Measurements from ENCODE around the gene WDFY4.
A peak's percentile ranks its signal among the peaks of the same experiment; 100 is the strongest.

Gene WDFY4

DNA sequence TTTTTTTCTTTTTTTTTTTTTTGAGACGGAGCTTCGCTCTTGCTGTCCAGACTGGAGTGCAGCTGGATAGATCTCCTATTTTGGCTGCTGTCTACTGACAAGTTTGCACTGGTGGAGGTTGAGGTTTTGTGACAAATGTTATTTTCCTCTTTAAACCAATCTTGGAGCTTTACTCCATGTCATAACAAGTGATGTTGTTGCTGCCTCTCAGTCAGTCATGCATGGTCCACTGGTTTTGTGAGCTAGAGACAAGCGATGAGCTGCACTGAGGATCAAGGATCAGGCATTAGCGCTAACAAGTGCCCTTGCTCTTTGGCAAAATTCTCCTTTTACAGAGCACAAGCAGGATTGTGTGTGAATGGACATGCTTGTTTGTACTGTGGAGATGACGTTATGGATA lies 805 bp upstream of the WDFY4 start:
- peak; percentile 99 for FAIRE-seq
- DNase-seq (ENCODE audit: insufficient read length, low spot score), result no peak

DNA sequence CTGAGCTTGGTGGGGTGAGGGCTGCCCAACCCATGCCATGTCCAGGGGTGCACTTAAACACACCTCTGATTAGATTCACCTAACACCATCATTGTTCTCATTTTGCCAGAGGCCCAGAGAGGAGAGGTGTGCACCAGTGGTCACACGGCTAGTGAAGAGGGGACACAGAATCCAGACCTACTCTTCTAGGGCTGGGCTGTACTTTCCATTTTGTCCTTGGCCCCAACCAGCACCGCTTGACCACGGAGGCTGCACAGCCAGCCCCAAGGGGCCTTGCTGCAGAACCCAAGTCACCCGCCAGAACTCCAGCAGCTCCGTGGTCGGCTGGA lies 246 bp upstream of the WDFY4 start:
- FAIRE-seq (no peak), DNase-seq (ENCODE audit: insufficient read length, low spot score) (no peak)

DNA sequence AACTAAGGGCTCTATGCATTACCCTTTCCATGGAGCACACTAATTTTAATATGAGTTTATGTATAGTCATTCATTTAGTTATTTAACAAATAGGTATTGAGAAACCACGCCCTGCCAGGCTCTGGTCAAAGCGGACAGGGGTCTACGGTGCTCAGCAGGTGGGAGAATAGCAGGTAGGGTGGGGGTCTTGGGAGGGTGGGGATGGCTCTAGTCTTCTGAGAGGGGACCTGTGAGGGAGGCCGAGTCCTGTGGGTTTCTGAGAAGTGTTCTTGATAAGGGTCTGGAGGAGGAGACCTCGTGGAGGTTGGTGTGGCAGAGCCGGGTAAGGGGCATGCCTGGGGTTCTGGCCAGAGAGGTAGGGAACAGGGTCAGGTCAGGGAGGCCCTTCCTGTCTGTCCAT lies 1.1 kb downstream of the WDFY4 start:
- no peak for FAIRE-seq
- no peak for DNase-seq (ENCODE audit: insufficient read length, low spot score)

DNA sequence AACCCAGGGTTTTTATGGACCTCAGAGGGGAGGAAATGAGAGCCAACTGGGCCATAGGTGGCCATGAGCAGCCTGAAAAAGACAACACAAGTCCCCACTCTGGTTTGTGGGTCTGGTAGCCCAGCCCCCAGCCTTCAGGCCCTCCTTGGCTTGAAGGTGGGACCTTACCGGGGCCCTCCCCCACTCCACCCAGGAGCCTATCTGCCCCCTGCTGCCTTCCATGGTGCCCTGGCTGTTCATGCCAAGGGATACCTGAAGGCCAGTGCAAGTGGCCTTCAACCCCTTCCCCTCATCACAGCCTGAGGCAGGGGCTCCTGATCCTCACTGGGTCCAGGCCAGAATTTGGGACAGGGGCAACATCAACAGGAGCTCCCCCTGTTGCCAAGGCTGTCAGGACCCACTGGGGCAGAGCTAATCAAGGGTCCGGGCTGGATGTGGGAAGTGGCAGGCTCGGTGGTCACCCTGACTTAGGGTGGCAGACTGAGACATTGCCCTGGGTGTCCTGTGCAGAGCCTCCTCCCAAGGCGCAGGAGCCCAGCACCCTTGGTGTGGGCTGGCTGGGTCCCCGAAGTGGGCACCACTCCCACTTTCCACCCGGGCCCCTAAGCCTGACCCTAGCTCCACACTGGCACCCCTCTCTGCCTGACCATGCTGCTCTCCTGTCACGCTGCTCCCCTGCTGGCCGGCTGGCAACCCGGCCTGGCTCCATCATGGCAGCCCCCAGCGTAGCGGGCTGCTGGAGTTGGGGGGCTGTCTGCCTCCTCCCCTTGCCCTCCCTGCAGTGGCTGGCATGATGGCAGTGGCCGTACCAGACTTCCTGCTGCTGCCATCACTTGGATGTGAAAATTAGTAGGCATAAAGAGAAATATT lies 6.4 kb downstream of the WDFY4 start:
- FAIRE-seq (no peak), DNase-seq (ENCODE audit: insufficient read length, low spot score) (no peak)

DNA sequence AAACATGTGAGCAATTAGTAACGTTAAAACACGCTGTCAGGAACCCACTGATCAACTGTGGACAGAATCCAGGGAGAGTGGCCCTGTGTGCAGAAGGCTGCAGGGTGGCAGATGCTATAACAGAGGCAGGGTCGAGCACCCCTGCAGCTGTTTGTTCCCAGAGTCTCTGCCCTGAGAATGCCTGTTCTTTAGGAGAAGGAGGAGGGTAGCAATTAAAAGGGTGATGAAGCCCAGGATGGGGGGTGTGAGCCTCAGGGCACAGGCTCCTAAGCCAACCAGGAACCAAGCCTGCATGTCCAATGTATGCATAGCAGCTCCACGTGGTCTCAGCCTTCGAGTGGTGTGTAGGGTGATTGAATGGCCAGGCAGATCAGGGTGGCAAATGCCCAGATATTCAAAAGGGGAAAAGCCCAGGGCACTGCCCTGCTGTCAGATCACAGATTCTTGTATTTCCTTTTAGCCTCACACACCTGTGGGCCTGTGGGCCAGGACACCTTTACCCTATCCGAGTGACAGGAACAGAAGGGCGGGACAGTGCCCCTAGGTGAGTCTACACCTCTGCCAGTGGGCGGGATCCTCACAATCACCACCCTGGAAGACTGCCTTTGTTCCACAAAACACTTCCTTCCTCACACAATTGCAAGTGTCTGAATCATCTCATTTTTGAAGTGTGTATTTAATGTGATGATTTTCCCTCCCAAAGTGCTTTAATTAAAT lies 7.3 kb downstream of the WDFY4 start:
- FAIRE-seq (no peak), DNase-seq (ENCODE audit: insufficient read length, low spot score) (no peak)

GRCh38 chr10:48692748-48693147 lies 8.1 kb downstream of the WDFY4 start:
- DNase-seq (ENCODE audit: insufficient read length, low spot score), result no peak
- no peak for FAIRE-seq

DNA sequence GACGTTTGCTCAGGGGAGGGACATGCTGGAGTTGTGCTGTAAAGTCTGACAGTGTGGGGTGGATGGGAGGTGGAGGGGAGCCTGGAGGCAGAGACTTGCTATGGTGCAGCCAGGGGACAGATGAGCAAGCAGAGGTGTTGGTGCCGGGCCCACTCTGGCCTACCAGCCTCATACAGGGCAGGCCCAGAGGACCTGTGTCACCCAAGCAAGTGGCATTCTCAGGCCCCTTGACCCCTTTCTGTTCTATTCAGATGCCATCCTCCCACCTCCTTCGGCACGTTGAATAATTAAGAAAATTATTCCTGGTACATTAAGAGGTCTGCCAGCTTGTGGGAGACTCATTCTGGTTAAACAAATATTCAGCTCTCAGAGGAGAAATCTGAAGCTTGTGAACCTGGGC lies 8.5 kb downstream of the WDFY4 start:
- DNase-seq (ENCODE audit: insufficient read length, low spot score) (no peak), FAIRE-seq (no peak)

GRCh38 chr10:48694371-48695030 lies 9.8 kb downstream of the WDFY4 start:
- no peak for DNase-seq (ENCODE audit: insufficient read length, low spot score)
- FAIRE-seq, result no peak

- FAIRE-seq (no peak), DNase-seq (ENCODE audit: insufficient read length, low spot score) (no peak)
Measured at GRCh38 chr10:48695636-48696534, 11.2 kb downstream of the WDFY4 start.

- DNase-seq (ENCODE audit: insufficient read length, low spot score), result no peak
- no peak for FAIRE-seq
Measured at GRCh38 chr10:48696535-48696873, 11.8 kb downstream of the WDFY4 start.

DNA sequence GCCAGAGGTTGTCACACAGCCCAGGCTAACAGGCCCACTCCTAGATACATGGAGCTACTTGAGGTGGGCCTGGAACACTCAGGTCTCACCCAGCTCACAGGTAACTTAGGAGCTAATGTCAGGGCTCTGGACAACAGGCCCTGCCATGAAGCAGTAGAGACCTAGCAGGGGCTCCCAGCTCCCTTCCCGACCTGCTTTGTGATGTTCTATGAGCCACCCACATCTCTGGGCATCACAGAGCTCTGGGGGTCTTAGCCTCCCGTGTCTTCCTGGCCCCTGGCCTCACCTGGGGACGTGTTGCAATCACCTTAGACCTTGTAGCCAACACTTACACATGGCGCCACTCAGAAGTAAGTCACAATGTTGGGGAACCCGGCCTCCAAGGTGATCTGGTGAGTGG lies 12.4 kb downstream of the WDFY4 start:
- FAIRE-seq (no peak), DNase-seq (ENCODE audit: insufficient read length, low spot score) (no peak)

DNA sequence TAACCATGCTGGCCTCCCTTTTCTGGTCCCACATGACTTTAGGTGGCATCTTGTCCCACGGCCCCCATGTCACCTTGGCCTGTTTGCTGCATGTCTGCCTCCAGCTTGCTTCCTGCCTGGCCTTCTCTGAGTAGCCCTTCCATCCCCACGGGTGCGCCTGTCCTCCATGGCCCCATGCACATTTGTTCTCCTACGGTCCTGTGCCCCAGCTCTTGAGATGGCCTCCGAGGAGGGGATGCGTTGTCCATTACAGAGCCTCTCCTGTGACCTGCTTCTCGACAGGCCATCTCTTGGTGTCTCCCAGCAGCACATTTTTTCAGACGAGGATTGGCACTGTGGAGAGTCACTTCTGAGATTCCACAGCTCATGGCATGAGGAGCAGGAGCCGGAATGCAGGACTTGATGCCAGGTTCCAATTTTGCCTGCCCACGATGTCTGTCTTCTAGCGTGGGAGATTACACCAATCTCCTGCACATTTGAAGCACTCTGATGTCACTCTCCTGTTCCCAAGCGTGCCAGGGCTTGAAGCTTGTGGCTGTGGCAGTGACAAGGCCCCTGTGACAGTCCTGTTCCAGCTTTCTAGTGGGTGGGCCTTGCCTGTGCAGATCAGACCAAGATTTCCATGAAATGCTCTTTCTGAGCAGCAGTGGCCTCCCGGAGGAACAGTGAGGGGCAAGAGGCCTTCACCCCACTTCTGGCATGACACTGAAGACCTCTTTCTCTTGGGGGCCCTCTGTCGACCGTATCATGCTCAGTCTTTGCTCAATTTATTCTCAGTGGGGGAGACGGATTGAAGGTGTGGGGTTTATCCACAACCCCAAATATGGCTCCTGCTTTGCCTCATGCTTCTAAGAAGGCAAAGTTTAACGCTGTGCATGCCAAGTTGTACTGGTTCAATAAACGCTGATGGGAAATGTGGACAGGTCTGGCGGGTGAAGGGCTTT lies 13.4 kb downstream of the WDFY4 start:
- DNase-seq (ENCODE audit: insufficient read length, low spot score) (no peak), FAIRE-seq (no peak)

DNA sequence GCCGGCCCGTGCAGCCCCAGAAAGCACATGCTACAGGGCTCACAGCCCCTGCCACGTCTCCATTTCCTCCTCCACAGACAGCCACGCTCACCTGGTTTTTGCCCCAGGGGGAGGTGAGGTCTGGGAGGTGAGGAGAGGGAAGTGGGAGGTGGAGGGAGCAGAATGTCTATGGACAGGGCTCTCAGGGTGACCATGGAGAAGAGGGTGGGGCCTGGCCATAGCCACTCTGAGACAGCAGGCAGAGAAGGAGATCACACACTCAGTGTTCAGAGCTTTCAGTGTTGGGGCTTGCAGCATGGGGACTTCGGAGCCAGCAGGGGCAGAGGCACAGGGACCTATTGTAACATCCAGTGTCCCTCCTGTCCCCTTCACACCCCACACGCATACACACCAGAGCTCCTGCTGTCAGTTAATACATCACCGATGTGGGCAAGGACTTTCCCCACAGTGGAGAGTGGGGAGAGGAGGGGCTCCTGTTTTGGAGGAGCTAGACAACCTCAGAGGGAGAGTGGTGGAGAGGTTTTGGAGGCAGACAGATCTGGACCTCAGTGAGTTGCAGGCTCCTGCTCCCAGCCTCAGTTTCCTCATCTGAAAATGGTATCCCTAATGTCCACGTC lies 14.4 kb downstream of the WDFY4 start:
- FAIRE-seq (no peak), DNase-seq (ENCODE audit: insufficient read length, low spot score) (no peak)

DNA sequence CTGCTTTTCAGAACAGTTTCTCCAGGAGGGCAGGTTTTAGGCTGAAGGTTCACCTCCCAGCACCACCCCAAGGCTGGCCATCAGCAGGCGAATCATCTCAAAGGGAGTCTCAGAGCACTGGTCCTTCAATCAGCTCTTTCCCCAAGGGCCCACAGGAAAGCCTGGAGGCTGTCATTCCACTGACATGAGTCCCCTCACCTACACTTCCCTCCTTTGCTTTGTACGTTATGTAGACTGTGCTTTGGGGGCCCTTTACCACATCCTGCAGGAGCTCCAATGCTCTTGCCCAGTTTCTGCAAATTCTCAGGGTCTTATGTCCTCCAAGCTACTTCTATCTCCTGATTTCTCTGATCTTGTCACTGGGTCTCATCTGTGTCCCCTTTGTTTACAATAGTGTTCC lies 15.4 kb downstream of the WDFY4 start:
- DNase-seq (ENCODE audit: insufficient read length, low spot score) (no peak), FAIRE-seq (no peak)

DNA sequence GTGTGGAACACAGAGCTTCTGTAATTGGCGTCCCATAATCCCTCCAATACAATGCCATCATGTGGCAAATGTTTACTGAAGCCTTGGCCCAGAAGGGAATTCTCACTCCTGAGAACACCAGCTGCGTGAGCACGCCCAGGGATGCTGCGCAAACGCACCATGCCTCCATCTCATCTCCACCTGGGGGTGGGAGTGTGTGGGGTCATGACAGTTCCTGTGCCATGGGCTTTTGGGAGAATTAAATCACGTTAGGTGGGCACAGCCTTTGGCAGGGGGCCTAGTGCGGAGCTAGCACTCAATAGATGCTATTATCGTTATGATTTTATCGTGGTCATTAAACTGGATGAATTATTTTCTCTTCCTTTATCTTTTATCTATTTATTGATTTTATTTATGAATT lies 15.8 kb downstream of the WDFY4 start:
- FAIRE-seq (no peak), DNase-seq (ENCODE audit: insufficient read length, low spot score) (no peak)

DNA sequence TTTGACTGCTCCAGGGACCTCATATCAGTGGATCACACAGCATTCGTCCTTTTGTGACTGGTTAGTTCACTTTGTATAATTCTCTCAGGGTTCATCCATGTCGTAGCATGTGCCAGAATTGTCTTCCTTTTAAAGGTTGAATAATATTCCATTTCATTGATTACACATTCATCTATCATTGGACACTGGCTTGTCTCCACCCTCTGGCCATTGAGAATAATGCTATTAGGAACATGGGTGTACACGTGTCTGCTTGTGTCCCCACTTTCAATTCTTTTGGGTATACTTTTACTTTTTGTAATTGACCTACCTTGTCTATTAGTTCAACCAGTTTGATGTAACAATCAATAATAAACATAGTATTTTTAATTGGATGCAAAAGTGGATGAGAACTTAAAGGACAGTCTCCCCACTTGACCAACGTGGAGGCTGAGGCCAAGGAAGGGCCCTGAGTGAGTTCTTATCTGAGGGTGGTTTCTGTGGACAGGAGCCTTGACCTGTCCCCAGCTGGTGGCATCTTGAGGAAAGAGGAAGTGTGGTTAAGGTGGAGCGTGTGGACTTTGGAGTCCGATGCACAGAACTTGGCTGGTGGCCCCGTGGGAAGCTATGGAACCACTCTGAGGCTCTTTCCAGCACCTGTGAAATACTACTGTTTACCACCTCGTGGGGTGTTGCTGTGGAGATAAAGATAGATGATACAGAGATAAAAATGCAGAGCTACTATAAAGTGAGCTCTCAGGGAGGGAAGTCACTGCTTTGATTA lies 16.6 kb downstream of the WDFY4 start:
- no peak for DNase-seq (ENCODE audit: insufficient read length, low spot score)
- peak; percentile 63 for FAIRE-seq

DNA sequence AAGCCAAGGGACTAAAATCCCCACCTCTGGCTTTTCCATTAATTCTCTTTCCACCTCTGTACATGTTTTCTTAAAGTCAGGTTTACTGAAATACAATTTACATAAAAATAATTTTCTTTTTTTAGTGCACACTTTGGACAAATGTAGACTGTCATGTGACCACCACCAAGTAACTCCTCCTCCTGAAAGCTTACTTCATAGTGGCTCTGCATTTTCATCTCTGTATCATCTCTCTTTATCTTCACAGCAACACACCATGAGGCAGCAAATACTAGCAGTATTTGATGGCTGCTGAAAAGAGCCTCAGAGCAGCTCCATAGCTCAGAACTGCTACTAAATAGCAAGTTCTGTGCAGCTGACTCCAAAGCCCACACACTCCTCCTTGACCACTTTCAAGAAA lies 17.3 kb downstream of the WDFY4 start:
- DNase-seq (ENCODE audit: insufficient read length, low spot score) (no peak), FAIRE-seq (no peak)

GRCh38 chr10:48703531-48704122 lies 19.0 kb downstream of the WDFY4 start:
- DNase-seq (ENCODE audit: insufficient read length, low spot score) (no peak), FAIRE-seq (no peak)
